MCF 10A (cell line): ENCODE data around the gene GPR18. TPM values are rescaled to one million over a fixed set of nuclear protein-coding genes. Genes with fewer than 3 reads are reported as not detected.

Experiments
- BruUV-seq: library from RNA; stranded (reverse); fragments of 400-500 nt; replicated peaks from 2 replicates; lab custom pipeline; 2021; lab: Mats Ljungman, UMichigan
- CTCF ChIA-PET: fragments of 300-600 bp; sonication (Branson Sonifier 250); formaldehyde crosslinking; extraction: SDS; loops from one replicate; lab custom pipeline; 2021; ENCODE audit warnings: antibody characterized with exemption, inconsistent platforms; lab: Yijun Ruan, JAX
- POLR2A ChIA-PET: fragments of 300-600, 350-650 bp; sonication (Branson Sonifier 250); formaldehyde crosslinking; extraction: SDS; loops from one replicate; lab custom pipeline; 2020; ENCODE audit warnings: antibody characterized with exemption, inconsistent platforms; lab: Yijun Ruan, JAX
- DNase-seq: peaks from one replicate; pipeline ENCODE4 v3.0.0-alpha.2; 2018; ENCODE audit not compliant: unreplicated experiment
- H3K27ac Mint-ChIP-seq: one replicate; pipeline ENCODE4 v1.8.0; 2022; ENCODE audit warnings: mild to moderate bottlenecking, low read depth, mixed read lengths; ENCODE audit not compliant: unreplicated experiment
- H3K27me3 Mint-ChIP-seq: one replicate; pipeline ENCODE4 v1.8.0; 2022; ENCODE audit warnings: mixed read lengths; ENCODE audit not compliant: insufficient read depth, unreplicated experiment
- H3K36me3 Mint-ChIP-seq: one replicate; pipeline ENCODE4 v1.8.0; 2022; ENCODE audit warnings: mild to moderate bottlenecking, moderate library complexity, mixed read lengths; ENCODE audit not compliant: insufficient read depth, unreplicated experiment
- H3K4me1 Mint-ChIP-seq: one replicate; pipeline ENCODE4 v1.8.0; 2022; ENCODE audit warnings: mixed read lengths; ENCODE audit not compliant: insufficient read depth, unreplicated experiment
- H3K4me3 Mint-ChIP-seq: one replicate; pipeline ENCODE4 v1.8.0; 2022; ENCODE audit warnings: mild to moderate bottlenecking, moderate library complexity, mixed read lengths; ENCODE audit not compliant: unreplicated experiment
- H3K9me3 Mint-ChIP-seq: one replicate; pipeline ENCODE4 v1.8.0; 2022; ENCODE audit warnings: mixed read lengths; ENCODE audit not compliant: unreplicated experiment
- CTCF ChIP-seq: fragments of 200-600 bp; IDR thresholded peaks from one replicate; pipeline ENCODE4 v1.8.0; 2022; ENCODE audit warnings: antibody characterized with exemption, mild to moderate bottlenecking; ENCODE audit not compliant: unreplicated experiment
- intact Hi-C: fragments of 100-400 bp; cut with micrococcal nuclease; formaldehyde crosslinking; loops from 2 replicates; pipeline ENCODE4 v1.14.1; 2022
- total RNA-seq: library from RNA; stranded (reverse); gene quantifications from 2 replicates; pipeline ENCODE4 v1.2.3, GENCODE V29; 2022

GPR18 gene
- total RNA-seq, 1 experiment from 2014 or later: not detected

- no peak overlapping the region for H3K27ac Mint-ChIP-seq
- H3K9me3 Mint-ChIP-seq: no peaks in the 10 kb centered on the region
- H3K27me3 Mint-ChIP-seq: no peaks in the 10 kb centered on the region
These were observed 38.2 kb upstream of the GPR18 start for GRCh38 chr13:99296398-99296797.

DNA sequence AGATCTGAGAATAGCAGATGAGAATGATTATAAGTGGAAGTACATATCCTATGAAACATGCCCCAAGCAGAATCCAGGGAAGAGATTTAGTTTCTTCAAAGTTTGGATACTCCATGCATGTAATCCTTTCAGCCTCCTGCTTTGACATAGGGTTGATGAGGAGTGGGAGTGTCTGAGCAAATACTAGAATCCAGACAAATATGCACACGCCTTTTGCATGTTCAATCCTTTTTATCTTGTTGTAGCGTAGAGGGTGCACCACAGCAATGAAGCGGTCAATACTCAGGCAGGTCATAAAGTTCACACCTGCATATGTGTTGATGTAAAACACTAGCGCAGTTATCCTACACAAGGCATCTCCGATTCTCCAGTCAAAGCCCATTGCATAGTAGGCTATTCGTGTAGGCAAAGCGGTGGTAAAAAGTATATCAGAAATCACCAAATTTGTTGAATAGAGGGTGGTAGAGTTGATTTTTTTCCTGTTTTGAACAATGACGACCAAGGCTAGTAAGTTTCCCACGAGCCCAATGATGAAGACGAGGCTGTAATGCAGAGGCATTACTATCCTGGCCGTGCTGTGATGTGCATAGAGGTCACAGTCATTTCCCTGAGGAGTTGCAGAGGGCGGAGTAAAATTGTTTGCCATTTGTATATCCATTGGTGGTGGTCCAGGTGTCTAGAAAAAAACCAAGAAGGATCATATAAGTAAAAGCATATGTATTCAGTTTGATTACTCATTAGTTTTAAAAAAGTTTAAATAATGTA lies 37.5 kb upstream of the GPR18 start:
- no TSS peak for BruUV-seq
- H3K9me3 Mint-ChIP-seq: no peaks in the 10 kb centered on the region
- DNase-seq: no peak
- H3K4me3 Mint-ChIP-seq: no peak overlapping the region
- H3K36me3 Mint-ChIP-seq: peaks cover 21% of the 10 kb centered on the region
- TF ChIP-seq CTCF: no peak
- H3K27ac Mint-ChIP-seq: no peak overlapping the region
- ChIA-PET POLR2A (interaction anchor here (0.7 kb wide), 1 partner anchor 189 kb away, joined by 3 read pairs; no protein-coding TSS in a partner anchor), CTCF (no interaction called here)
- no peaks in the 10 kb centered on the region for H3K4me1 Mint-ChIP-seq
- no peaks in the 10 kb centered on the region for H3K27me3 Mint-ChIP-seq
- intact Hi-C loops: no loop called here

More at GRCh38 chr13:99296398-99296797, 38.2 kb upstream of the GPR18 start:
- DNase-seq: no peak
- no peaks in the 10 kb centered on the region for H3K4me1 Mint-ChIP-seq
- TF ChIP-seq CTCF: no peak
- intact Hi-C loops: no loop called here
- POLR2A ChIA-PET: no interaction called here
- BruUV-seq: no TSS peak
- peaks cover 21% of the 10 kb centered on the region for H3K36me3 Mint-ChIP-seq
- CTCF ChIA-PET: interaction anchor here (0.6 kb wide), 1 partner anchor 34 kb away, joined by 4 read pairs; no protein-coding TSS in a partner anchor
- no peak overlapping the region for H3K4me3 Mint-ChIP-seq

DNA sequence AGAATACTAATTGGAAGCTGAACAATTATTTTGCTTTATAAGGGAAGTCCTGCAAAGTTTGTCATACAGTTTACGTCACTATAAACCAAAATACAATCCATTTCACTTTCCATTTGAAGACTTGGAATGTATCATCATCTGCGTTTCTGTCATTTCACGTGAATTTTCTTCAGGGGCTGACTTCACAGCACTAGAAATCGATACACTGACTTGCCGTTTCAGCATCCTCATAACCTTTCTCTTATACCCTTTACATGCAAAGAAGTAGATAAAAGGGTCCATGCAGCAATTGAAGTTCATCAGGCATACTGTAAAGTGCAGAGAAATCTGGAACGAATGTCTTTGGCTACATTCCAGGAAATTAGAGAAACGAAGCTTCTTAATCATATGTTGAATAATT lies 36.8 kb upstream of the GPR18 start:
- POLR2A ChIA-PET: interaction anchor here (0.7 kb wide), 1 partner anchor 190 kb away, joined by 3 read pairs; no protein-coding TSS in a partner anchor
- peaks cover 25% of the 10 kb centered on the region for H3K36me3 Mint-ChIP-seq
- H3K27ac Mint-ChIP-seq: no peak overlapping the region
- H3K4me3 Mint-ChIP-seq: no peak overlapping the region
- DNase-seq: no peak
- intact Hi-C loops: no loop called here
- no peak for TF ChIP-seq CTCF
- no TSS peak for BruUV-seq
- CTCF ChIA-PET: no interaction called here
- H3K27me3 Mint-ChIP-seq: no peaks in the 10 kb centered on the region
- H3K4me1 Mint-ChIP-seq: no peaks in the 10 kb centered on the region
- no peaks in the 10 kb centered on the region for H3K9me3 Mint-ChIP-seq

- Mint-ChIP-seq H3K36me3 (peaks cover 33% of the 10 kb centered on the region), H3K9me3 (no peaks in the 10 kb centered on the region), H3K4me3 (no peak overlapping the region), H3K27ac (no peak overlapping the region), H3K27me3 (no peaks in the 10 kb centered on the region), H3K4me1 (no peaks in the 10 kb centered on the region)
- no peak for TF ChIP-seq CTCF
- DNase-seq: no peak
- POLR2A ChIA-PET: no interaction called here
- no TSS peak for BruUV-seq
- CTCF ChIA-PET: interaction anchor here (0.8 kb wide), 2 partner anchors 143 to 240 kb away, joined by 3 to 4 read pairs; no protein-coding TSS in a partner anchor
- intact Hi-C loops: no loop called here
These were observed 36.0 kb upstream of the GPR18 start for GRCh38 chr13:99294198-99294597.
